GM23248 (cell line): Measurements from ENCODE around the gene TARBP1.

Experiments used
- EZH2 ChIP-seq: fragments of 200-600 bp; sonication (generic); IDR thresholded peaks from 2 replicates; pipeline ENCODE4 v1.6.1; 2018; ENCODE audit warnings: antibody characterized with exemption, mild to moderate bottlenecking; ENCODE audit not compliant: insufficient read depth, poor library complexity, severe bottlenecking
- EZH2phosphoT487 ChIP-seq: fragments of 200-600 bp; sonication (generic); IDR thresholded peaks from 2 replicates; pipeline ENCODE4 v1.6.1; 2018; ENCODE audit warnings: antibody characterized with exemption, moderate library complexity, mild to moderate bottlenecking, low read depth; ENCODE audit not compliant: insufficient read depth

DNA sequence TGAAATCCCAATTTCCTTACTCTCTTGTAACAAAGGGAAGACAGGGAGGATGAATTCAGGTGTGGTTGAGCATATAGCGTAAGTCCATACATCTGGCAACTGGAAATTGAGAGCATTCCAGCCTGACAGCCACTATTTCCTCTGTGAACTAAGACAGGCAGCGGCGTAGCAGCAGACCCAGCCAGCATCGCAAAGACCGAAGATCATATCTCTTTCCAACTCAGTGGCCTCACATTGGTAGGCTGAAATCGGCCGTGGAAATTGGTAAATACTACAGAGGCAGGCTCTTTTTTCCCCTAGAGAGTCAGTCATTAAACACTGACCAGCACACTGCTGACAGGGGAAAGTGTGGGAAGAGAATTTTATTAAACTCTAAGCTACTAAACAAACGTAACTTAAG lies 43.4 kb downstream of the TARBP1 start:
- TF ChIP-seq EZH2 = no peak
- TF ChIP-seq EZH2phosphoT487 = no peak
